ENCODE data around the gene PCDH11X.
"Not testable (repeated sequence)": the region's sequence is repeated elsewhere in the genome, so short reads cannot be mapped to it uniquely, and the experiment has no call there.

Gene PCDH11X, protein sequence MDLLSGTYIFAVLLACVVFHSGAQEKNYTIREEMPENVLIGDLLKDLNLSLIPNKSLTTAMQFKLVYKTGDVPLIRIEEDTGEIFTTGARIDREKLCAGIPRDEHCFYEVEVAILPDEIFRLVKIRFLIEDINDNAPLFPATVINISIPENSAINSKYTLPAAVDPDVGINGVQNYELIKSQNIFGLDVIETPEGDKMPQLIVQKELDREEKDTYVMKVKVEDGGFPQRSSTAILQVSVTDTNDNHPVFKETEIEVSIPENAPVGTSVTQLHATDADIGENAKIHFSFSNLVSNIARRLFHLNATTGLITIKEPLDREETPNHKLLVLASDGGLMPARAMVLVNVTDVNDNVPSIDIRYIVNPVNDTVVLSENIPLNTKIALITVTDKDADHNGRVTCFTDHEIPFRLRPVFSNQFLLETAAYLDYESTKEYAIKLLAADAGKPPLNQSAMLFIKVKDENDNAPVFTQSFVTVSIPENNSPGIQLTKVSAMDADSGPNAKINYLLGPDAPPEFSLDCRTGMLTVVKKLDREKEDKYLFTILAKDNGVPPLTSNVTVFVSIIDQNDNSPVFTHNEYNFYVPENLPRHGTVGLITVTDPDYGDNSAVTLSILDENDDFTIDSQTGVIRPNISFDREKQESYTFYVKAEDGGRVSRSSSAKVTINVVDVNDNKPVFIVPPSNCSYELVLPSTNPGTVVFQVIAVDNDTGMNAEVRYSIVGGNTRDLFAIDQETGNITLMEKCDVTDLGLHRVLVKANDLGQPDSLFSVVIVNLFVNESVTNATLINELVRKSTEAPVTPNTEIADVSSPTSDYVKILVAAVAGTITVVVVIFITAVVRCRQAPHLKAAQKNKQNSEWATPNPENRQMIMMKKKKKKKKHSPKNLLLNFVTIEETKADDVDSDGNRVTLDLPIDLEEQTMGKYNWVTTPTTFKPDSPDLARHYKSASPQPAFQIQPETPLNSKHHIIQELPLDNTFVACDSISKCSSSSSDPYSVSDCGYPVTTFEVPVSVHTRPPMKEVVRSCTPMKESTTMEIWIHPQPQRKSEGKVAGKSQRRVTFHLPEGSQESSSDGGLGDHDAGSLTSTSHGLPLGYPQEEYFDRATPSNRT (N-terminal part only)

GRCh38 chrX:91779135-91779534, at the start of gene PCDH11X:
PCDH11X (plus strand) TSS chrX:91779375; CDS start chrX:91835505, 56,130 bp downstream.
- H3K27ac ChIP-seq = not testable (repeated sequence)

GRCh38 chrX:91747446-91747845, 31.7 kb upstream of the PCDH11X start:
- not testable (repeated sequence) for H3K27ac ChIP-seq

DNA sequence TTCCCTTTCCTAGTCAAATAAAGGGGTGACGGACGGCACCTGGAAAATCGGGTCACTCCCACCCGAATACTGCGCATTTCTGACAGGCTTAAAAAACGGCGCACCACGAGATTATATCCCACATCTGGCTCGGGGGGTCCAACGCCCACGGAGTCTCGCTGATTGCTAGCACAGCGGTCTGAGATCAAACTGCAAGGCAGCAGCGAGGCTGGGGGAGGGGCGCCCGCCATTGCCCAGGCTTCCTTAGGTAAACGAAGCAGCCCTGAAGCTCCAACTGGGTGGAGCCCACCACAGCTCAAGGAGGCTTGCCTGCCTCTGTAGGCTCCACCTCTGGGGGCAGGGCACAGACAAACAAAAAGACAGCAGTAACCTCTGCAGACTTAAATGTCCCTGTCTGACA, 26.2 kb upstream of the PCDH11X start:
- H3K27ac ChIP-seq = peak overlapping the region; percentile 33; the same call in 1 of the 2 replicates

GRCh38 chrX:91770619-91771488, 8.3 kb upstream of the PCDH11X start:
- TF ChIP-seq, protein P1, sequence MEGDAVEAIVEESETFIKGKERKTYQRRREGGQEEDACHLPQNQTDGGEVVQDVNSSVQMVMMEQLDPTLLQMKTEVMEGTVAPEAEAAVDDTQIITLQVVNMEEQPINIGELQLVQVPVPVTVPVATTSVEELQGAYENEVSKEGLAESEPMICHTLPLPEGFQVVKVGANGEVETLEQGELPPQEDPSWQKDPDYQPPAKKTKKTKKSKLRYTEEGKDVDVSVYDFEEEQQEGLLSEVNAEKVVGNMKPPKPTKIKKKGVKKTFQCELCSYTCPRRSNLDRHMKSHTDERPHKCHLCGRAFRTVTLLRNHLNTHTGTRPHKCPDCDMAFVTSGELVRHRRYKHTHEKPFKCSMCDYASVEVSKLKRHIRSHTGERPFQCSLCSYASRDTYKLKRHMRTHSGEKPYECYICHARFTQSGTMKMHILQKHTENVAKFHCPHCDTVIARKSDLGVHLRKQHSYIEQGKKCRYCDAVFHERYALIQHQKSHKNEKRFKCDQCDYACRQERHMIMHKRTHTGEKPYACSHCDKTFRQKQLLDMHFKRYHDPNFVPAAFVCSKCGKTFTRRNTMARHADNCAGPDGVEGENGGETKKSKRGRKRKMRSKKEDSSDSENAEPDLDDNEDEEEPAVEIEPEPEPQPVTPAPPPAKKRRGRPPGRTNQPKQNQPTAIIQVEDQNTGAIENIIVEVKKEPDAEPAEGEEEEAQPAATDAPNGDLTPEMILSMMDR (conservative IDR thresholded peaks at IDR 0.05) = peak; percentile 28
- not testable (repeated sequence) for H3K27ac ChIP-seq

DNA sequence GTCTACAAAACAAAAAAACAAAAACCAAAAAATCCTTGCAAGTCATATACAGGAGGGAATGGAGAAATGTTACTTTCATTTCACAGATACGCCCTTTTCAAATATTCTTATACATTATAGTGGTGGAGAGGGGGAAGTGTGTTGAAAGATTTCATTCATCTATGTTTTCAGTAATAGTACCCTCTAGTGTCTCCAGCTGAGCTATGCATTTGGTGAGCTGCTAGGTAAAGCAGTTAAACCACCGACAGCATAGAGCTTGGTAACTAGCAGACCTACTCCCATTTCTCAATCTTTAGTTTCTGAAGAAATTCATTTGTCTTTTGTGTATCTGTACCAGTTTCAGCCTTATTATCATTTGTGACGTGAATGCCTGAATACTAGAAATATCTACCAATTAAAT, 5.2 kb upstream of the PCDH11X start:
- H3K27ac ChIP-seq = not testable (repeated sequence)
- TF ChIP-seq, protein P1 (conservative IDR thresholded peaks at IDR 0.05) = peak; percentile 18; the same call in 1 of the 2 replicates

DNA sequence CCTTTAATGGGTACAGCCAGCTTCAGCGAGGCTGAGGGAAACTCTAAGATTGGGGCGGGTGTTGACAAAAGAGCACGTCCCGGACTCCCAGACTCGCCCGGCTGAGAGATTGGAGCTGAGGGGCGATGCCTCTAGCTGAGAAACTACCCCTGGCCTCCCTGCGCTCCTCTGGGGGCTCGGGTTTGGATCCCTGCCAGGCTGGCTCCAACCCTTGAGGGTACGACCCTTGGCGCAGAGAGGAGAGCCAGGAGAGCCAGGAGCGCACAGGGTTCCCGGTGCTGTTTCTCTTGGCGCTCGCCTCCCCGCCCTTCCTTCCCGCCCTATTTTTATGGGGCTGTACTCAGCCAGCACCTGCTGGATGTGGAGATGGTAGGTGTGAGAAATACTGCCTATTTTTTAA, 833 bp downstream of the PCDH11X start:
- H3K27ac ChIP-seq = not testable (repeated sequence)

- not testable (repeated sequence) for H3K27ac ChIP-seq
Measured at GRCh38 chrX:91780698-91781097, 1.5 kb downstream of the PCDH11X start.

DNA sequence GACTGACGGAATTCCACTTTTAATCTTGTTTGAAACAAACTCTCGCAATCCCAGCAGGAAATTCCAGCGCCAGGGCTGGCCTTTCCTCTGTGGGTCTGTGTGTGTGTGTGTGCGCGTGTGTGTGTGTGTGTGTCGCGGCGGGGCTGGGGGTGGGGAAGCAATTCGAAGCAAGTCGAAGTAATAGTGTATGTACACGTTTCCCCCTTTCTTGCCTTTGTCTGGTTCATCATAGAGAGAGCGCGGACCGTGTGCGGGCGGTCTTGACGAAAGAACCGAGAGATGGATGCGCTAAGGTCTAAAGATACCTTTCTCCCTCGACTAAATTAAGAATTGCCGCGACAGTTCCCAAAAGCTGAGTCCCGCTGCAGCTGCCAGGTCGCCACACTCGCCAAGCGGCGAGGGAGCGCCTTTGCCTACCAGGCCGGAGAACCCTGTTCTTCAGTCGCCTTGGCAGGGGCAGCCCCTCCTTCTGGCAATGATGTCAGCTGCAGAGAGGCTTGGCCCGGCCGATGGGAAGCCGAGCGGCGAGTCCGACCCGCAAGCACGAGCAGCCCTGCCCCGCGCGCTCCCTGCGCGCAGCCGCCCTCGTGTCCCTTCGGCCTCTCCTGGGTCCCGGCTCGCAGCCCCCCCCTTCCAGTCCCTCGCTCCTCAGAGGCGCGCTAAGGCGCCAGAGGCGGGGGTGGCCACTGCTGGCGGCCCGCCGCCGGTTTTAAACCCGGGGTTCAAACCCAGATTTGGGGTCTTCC, 2.6 kb downstream of the PCDH11X start:
- not testable (repeated sequence) for H3K27ac ChIP-seq

DNA sequence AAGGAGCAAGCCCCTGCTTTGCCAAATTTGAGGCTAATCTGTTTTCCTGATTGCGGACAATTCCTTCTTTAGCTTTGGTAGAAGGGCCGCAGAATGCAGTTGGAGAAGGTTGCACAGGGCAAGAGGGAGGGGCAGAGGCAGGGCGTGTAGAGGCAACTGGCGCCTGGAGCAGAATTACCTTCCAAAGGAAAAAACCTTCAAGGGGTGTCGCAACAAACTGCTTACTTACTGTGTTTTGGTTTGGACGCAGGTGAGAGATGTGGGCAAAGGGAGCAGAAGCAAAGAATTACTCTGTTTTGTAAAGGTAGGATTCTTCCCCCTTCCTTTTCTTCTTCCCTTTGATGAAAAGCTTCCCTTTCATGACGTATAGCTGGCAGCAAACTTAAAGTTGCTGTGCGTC, 3.6 kb downstream of the PCDH11X start:
- not testable (repeated sequence) for H3K27ac ChIP-seq

- not testable (repeated sequence) for H3K27ac ChIP-seq
Measured at GRCh38 chrX:91817537-91817936, 38.4 kb downstream of the PCDH11X start.

- not testable (repeated sequence) for H3K27ac ChIP-seq
Measured at GRCh38 chrX:91825321-91825720, 46.1 kb downstream of the PCDH11X start.
